Cardiac muscle cell (in vitro differentiated cells and primary cell): ENCODE data around the gene KIF12. TPM values are rescaled to one million over a fixed set of nuclear protein-coding genes. Genes with fewer than 3 reads are reported as not detected.
"Not testable (repeated sequence)": the region's sequence is repeated elsewhere in the genome, so short reads cannot be mapped to it uniquely, and the experiment has no call there.

Experiments used
- DNase-seq, 2 donors: peaks; one replicate each; pipeline versions ENCODE4 v3.0.0 to v3.0.0-alpha.2; 2010 to 2017; ENCODE audit warnings: low read depth in 1 of 2, low spot score in 1 of 2
- H3K27ac ChIP-seq: fragments of 200-600 bp; sonication (generic); 2 replicates; pipeline ENCODE4 v1.5.1; 2016
- H3K27me3 ChIP-seq: fragments of 200-600 bp; sonication (generic); 2 replicates; pipeline ENCODE4 v1.6.0; 2016; ENCODE audit warnings: control low read depth
- H3K36me3 ChIP-seq: fragments of 200-600 bp; sonication (generic); 2 replicates; pipeline ENCODE4 v1.5.1; 2016; ENCODE audit warnings: control low read depth
- H3K4me1 ChIP-seq: fragments of 200-600 bp; sonication (generic); 2 replicates; pipeline ENCODE4 v1.8.1; 2017; ENCODE audit warnings: low read depth, mild to moderate bottlenecking, mixed run types
- H3K4me3 ChIP-seq: fragments of 200-600 bp; sonication (generic); 2 replicates; pipeline ENCODE4 v1.5.1; 2016; ENCODE audit warnings: mild to moderate bottlenecking
- H3K9me3 ChIP-seq: fragments of 200-600 bp; sonication (generic); 2 replicates; pipeline ENCODE4 v1.5.1; 2017; ENCODE audit warnings: low read depth, mild to moderate bottlenecking, control low read depth
- polyA plus RNA-seq: library from polyadenylated mRNA; unstranded; fragments of >200 nt; fragmentation: Nextera tagmentation; extraction: Ambion mirVana; gene quantifications from 2 replicates; pipeline ENCODE4 v1.2.1, GENCODE V29; 2016
- total RNA-seq: library from RNA; depleted of rRNA; stranded (reverse); fragments of >200 nt; gene quantifications from 2 replicates; pipeline ENCODE4 v1.2.3, GENCODE V29; 2016
- TF ChIP-seq, protein P1 (sequence below): IDR thresholded peaks from 2 replicates; pipeline ENCODE4 v1.5.1; 2012; ENCODE audit warnings: low read depth, mild to moderate bottlenecking, low read length

Gene KIF12
- total and polyA plus RNA-seq, 2 experiments from 2014 or later, result 0.64 to 1.1 TPM

DNA sequence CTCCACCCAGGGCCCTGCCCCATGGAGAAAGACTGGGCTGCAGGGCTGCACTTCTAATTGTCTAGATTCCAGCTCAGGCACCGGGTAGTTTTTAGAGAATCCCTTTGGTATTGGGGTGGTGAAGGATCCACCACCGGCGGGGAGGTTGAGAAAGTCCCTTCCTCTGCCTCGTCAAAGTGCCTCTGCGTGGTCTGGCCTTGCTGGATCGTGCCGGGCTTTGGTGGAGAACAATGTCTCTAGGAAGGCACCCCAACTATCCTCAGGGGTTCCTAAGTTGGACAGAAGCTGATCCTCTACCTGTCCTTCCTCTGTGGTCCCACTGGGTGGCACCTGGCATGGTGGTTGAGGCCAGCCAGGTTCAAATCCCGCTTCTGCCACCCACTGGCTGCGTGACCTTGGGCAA is 13.7 kb downstream of the KIF12 start:
- H3K4me3 ChIP-seq, result no peak overlapping the region
- no peaks in the 10 kb centered on the region for H3K9me3 ChIP-seq
- TF ChIP-seq, protein P1, sequence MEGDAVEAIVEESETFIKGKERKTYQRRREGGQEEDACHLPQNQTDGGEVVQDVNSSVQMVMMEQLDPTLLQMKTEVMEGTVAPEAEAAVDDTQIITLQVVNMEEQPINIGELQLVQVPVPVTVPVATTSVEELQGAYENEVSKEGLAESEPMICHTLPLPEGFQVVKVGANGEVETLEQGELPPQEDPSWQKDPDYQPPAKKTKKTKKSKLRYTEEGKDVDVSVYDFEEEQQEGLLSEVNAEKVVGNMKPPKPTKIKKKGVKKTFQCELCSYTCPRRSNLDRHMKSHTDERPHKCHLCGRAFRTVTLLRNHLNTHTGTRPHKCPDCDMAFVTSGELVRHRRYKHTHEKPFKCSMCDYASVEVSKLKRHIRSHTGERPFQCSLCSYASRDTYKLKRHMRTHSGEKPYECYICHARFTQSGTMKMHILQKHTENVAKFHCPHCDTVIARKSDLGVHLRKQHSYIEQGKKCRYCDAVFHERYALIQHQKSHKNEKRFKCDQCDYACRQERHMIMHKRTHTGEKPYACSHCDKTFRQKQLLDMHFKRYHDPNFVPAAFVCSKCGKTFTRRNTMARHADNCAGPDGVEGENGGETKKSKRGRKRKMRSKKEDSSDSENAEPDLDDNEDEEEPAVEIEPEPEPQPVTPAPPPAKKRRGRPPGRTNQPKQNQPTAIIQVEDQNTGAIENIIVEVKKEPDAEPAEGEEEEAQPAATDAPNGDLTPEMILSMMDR, result no peak
- no peak for DNase-seq
- no peak overlapping the region for H3K27ac ChIP-seq
- no peaks in the 10 kb centered on the region for H3K27me3 ChIP-seq
- no peaks in the 10 kb centered on the region for H3K4me1 ChIP-seq
- no peaks in the 10 kb centered on the region for H3K36me3 ChIP-seq

DNA sequence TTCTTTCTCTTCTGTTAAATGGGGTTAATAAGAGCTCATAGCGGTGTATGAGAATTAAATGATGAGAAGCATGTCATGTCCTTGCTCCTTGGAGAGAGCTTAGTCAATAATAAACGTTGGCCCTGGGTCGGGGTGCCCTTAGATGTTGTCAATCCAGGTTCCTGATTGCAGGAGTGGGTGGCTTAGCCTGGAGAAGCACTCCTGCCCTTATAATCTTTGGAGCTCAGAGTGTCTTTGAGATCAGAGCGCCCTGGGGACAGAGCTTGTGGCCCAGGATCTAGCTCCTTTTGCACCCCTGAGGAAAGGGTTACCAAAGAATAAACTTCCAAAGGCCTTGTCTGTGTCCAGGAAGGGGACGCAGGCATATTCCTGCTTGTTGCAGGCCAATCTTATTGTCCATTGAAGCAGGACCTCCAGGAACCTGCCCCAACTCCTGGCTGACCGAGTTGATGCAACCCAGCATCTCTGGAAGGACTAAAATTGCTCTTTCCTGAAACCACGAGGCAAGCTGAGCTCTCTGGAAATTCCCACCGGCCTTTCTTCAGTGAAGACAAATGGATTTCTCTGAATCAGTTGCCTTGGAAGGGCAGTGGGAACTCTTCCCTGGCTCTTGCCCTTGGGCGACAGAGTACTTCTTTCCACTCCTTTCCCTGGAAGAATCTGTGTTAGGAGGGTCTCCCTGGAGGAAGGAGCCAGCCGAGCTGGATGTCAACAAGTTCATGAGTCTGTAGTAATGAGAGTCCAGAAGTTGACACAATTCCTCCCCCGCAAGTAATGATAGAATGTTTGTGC is 14.6 kb downstream of the KIF12 start:
- TF ChIP-seq, protein P1, result no peak
- no peaks in the 10 kb centered on the region for H3K9me3 ChIP-seq
- H3K27me3 ChIP-seq, result no peaks in the 10 kb centered on the region
- no peaks in the 10 kb centered on the region for H3K36me3 ChIP-seq
- no peak for DNase-seq
- no peaks in the 10 kb centered on the region for H3K4me1 ChIP-seq
- no peak overlapping the region for H3K27ac ChIP-seq
- no peak overlapping the region for H3K4me3 ChIP-seq

DNA sequence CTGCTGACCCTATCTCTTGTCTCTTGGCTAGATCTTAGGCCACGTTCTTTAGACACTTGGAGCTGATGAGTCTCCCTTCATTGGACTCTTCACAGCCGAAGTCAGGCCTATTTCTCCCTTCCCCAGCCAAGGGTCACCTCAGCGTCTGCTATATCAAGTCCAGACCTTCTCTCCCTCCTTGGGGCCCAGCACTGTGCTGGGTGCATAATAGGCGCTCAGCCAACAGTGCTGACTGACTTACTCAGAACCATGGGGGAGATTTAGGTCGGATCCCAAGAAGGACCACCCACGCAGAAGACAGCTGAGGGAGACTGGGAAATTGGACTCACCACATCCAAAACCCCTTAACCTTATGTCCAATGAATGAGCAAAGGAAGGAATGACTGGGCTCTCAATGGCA is 15.4 kb downstream of the KIF12 start:
- Histone ChIP-seq H3K4me3 (no peak overlapping the region), H3K36me3 (no peaks in the 10 kb centered on the region), H3K9me3 (no peaks in the 10 kb centered on the region), H3K27me3 (no peaks in the 10 kb centered on the region), H3K27ac (no peak overlapping the region), H3K4me1 (no peaks in the 10 kb centered on the region)
- DNase-seq, result no peak
- TF ChIP-seq, protein P1, result no peak

DNA sequence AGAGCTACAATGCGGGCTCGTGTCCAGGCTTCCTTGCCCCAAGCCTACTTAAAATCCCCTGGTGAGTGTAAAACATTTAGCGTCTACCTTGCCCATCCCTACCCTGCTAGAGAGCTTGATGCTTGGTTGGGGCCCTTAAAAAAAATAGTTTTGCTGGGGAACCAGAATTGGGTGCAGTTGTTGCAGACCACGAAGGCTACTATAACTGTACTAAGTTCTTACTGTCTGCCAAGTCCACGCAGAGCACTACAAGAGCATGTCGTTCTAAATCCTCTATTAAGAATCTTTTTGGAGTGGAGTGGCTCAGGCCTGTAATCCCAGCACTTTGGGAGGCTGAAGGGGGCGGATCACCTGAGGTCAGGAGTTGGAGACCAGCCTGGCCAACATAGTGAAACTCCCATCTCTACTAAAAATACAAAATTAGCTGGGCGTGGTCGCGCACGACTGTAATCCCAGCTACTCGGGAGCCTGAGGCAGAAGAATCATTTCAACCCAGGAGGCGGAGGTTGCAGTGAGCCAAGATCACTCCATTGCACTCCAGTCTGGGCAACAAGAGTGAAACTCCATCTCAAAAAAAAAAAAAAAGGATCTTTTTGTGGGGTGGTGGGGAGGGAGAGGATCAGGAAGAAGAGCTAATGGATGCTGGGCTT is 16.2 kb downstream of the KIF12 start:
- H3K36me3 ChIP-seq, H3K4me3 ChIP-seq, H3K9me3 ChIP-seq, DNase-seq, H3K4me1 ChIP-seq, H3K27ac ChIP-seq, H3K27me3 ChIP-seq: not testable (repeated sequence)

DNA sequence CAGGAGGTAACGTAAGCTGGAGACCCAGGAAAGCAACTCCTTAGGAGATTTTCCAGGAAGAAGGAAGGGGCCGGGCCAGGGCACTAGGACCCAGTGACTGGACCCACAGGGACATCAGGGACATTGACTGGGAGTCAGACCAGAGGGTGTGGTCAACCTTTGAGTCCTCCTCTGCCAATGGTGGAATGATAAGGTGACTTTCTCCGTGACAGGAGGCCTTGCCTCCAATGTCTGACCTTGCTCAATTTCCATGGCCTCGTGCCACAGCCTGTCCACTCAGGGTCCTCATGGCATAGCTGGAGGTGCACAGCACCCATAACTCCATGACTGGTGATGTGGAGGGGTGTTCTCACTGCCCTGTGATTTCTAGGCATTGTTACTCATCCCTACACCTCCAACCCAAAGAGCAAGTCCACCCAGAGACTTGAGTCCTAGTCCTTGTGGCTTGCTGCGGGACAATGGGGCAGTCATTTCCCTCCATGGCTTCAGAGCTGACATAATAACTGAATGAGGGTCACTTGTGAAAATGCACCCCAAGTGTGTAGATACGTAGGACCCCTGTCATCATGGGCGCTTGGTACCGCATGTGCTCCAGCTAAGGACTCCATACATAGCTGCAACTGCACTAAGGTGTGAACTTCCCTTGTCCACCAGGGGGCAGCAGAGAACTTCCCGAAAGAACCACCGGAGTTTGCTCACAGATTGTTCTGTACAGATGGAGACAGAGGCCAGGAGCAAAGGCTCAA is 16.9 kb downstream of the KIF12 start:
- Histone ChIP-seq H3K27ac (no peak overlapping the region), H3K9me3 (no peaks in the 10 kb centered on the region), H3K4me1 (no peaks in the 10 kb centered on the region), H3K36me3 (no peaks in the 10 kb centered on the region), H3K4me3 (no peak overlapping the region), H3K27me3 (no peaks in the 10 kb centered on the region)
- TF ChIP-seq, protein P1, result peak; percentile 88
- peak; percentile 92 for DNase-seq
